Activated T-cell treated with anti-CD3 and anti-CD28 coated beads for 24 hours (primary cell): ENCODE results near the gene MSH5.
"Not testable (repeated sequence)": the region's sequence is repeated elsewhere in the genome, so short reads cannot be mapped to it uniquely, and the experiment has no call there.

Source experiments
- DNase-seq: peaks from one replicate; pipeline ENCODE4 v3.0.0-alpha.2; 2020; ENCODE audit warnings: low read depth

The MSH5 gene

DNA sequence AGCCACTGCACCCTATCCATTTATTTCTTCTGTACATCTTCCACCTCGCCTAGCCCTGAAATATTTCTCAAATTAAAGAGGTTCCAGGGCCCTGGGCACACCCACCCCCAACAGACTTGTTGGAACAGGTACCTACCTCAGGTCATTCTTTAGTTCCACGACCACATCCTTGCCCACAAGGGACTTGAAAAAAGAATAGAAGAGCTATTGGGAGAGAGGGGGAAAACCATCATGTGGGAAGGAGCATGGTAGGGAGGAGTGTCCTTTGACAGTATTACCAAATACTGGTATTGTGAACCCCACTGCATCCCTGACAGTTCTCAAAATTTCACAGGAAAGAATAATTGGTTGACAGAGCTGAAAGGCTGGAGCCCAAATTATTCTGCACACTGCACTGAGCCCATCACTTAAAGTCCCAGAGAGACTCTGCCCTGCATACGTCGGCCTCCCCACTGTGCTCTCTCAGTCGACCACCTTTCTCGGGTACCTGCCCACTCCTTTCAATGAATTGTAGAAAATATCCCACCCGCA, 66.2 kb downstream of the MSH5 start:
- peak; percentile 6 for DNase-seq

DNA sequence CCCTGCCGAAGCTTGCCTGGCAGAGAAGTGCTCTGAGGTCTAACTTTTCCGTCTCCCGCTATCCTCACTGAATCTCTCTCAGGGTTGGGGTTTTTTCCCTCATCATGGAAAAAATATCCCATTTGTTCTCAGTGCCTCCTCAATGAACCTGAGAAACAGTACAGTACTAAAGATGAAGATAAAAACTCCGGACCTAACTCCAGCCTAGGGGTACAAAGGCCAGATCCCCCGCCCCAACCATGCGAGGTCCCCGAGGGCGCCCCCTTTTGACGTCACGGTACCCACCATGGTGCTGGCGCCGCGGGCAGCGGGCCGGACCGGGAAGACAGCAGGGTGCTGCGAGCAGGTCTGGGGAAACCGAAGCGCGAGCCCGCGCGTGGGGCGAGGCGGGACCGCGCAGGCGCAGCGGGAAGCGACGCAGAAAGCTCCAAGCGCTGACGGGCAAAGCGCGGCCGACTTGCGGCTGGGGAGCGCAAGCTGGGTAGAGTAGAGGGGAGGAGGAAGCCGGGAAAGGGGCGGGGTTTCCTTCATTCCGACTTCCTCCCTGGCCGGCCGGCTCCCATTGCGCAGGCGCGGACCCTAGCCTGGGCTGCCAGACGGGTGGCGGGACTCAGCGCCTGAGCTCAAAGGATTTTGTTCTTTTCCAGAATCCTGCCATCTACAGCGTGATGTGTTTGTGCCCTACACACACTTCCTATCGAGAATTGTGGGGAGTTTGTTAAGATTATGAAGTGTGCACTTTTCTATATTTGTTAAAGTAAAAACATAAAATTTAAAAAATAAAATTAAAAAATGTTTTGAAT, 66.9 kb downstream of the MSH5 start, which contains the start of gene LSM2:
LSM2 (minus strand) TSS at position 497 of the 803 bp plus-strand sequence; CDS start at position 288, 209 bp downstream.
- peak; percentile 97 for DNase-seq

DNA sequence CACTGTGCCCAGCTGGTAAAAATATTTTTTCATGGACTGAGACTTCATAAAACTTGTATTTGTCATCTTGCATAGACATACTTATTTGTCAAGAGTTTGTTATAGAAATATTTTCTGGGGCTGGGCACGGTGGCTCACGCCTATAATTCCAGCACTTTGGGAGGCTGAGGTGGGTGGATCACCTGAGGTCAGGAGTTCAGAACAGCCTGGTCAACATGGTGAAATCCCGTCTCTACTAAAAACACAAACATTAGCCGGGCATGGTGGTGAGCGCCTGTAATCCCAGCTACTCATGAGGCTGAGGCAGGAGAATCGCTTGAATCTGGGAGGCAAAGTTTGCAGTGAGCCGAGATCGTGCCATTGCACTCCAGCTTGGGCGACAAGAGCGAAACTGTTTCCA, 68.8 kb downstream of the MSH5 start:
- DNase-seq, result not testable (repeated sequence)

DNA sequence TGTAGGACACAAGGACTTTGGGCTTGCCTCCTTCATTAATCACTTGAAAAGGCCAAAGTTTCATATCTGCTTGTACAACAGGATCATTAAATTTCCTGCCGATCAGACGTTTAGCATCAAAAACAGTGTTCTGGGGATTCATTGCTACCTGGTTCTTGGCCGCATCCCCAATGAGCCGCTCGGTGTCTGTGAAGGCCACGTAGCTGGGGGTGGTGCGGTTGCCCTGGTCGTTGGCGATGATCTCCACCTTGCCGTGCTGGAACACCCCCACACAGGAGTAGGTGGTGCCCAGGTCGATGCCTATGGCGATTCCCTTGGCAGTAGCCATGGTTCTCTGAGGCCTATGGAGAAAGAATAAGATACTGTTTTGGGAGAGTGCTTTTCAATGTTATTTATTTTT, 71.8 kb downstream of the MSH5 start:
- DNase-seq, result no peak
